Spleen (tissue), 11 donors: ENCODE measurements around the gene UBE2L6. TPM values are rescaled to one million over a fixed set of nuclear protein-coding genes. Genes with fewer than 3 reads are reported as not detected.

ENCODE experiments used
- DNase-seq: peaks from one replicate; pipeline ENCODE4 v3.0.0-alpha.2; 2020
- H3K27ac ChIP-seq, 8 donors: fragments of 200-600 bp; sonication (generic) in 7 of 8; 1 replicate in 4 of 8; 2 replicates in 4 of 8; pipeline versions ENCODE4 v1.5.0 to v1.8.0; 2016 to 2021; ENCODE audit warnings: inconsistent platforms in 4 of 8, mild to moderate bottlenecking in 4 of 8, moderate library complexity in 1 of 8
- H3K27me3 ChIP-seq, 7 donors: fragments of 200-600 bp; sonication (generic) in 6 of 7; replicated peaks in 1 of 7; 1 replicate in 4 of 7; 2 replicates in 3 of 7; pipeline versions ENCODE4 v1.5.0 to v1.8.0; 2016 to 2021; ENCODE audit warnings: inconsistent platforms in 3 of 7, mild to moderate bottlenecking in 1 of 7
- H3K36me3 ChIP-seq, 6 donors: fragments of 200-600 bp; sonication (generic) in 5 of 6; 1 replicate in 4 of 6; 2 replicates in 2 of 6; pipeline versions ENCODE4 v1.5.0 to v1.8.0; 2016 to 2021; ENCODE audit warnings: inconsistent platforms in 2 of 6
- H3K4me1 ChIP-seq, 6 donors: fragments of 200-600 bp; sonication (generic) in 5 of 6; 1 replicate in 3 of 6; 2 replicates in 3 of 6; pipeline versions ENCODE4 v1.5.0 to v1.8.0; 2016 to 2021; ENCODE audit warnings: inconsistent platforms in 3 of 6
- H3K4me3 ChIP-seq, 8 donors: fragments of 200-600 bp; sonication (generic) in 7 of 8; 1 replicate in 4 of 8; 2 replicates in 4 of 8; pipeline versions ENCODE4 v1.5.0 to v1.8.0; 2016 to 2021; ENCODE audit warnings: inconsistent platforms in 4 of 8, mild to moderate bottlenecking in 4 of 8, moderate library complexity in 2 of 8
- H3K9me3 ChIP-seq, 8 donors: fragments of 200-600 bp; sonication (generic) in 7 of 8; 1 replicate in 4 of 8; 2 replicates in 4 of 8; pipeline versions ENCODE4 v1.5.0 to v1.8.0; 2016 to 2021; ENCODE audit warnings: inconsistent platforms in 4 of 8
- POLR2A ChIP-seq, 3 donors: fragments of 450-650 bp; IDR thresholded peaks; one replicate each; pipeline ENCODE4 v1.5.1; 2017; ENCODE audit warnings: antibody characterized with exemption in 3 of 3, mild to moderate bottlenecking in 1 of 3
- POLR2AphosphoS5 ChIP-seq, 3 donors: sonication (generic); formaldehyde crosslinking; IDR thresholded peaks; one replicate each; pipeline ENCODE4 v1.5.1; 2017; ENCODE audit warnings: antibody characterized with exemption in 3 of 3
- WGBS, 5 donors: extraction: QIAGEN DNeasy Blood & Tissue Kit in 3 of 5; methylation state at CpG; one replicate each; pipeline versions ENCODE4 v1.1.5 to v1.1.7; 2013 to 2018; 5-methylcytosine and 5-hydroxymethylcytosine counted together
- intact Hi-C: fragments of 100-400 bp; cut with DNase I; formaldehyde crosslinking; loops from one replicate; pipeline ENCODE4 v1.15.0; 2023; ENCODE audit warnings: low total_unique reads
- polyA plus RNA-seq, 3 donors: library from polyadenylated mRNA; stranded (reverse); fragments of 200-250 nt; gene quantifications; one replicate each; pipeline ENCODE4 v1.2.1, GENCODE V29; 2013
- small RNA-seq, 4 donors: library from RNA; depleted of rRNA; stranded (forward); fragments of <200 nt; gene quantifications; one replicate each; pipeline ENCODE3, GENCODE V24; 2016
- total RNA-seq, 7 donors: library from RNA; depleted of rRNA in 3 of 7; stranded (reverse); fragments of >200 nt in 3 of 7; fragmentation: NEBNext Ultra II Directional in 4 of 7; extraction: Animal tissue kit (Norgen Biotek cat#: 25700) in 4 of 7; gene quantifications; one replicate each; pipeline versions ENCODE4 v1.1.0 to v1.2.1, GENCODE V29; 2016 to 2021
- TF ChIP-seq, protein P1 (sequence below), 11 experiments: fragments of 200-600 bp in 7 of 11; fragments of 450-650 bp in 4 of 11; sonication (generic) in 4 of 11; IDR thresholded peaks in 8 of 11; conservative IDR thresholded peaks in 3 of 11; 1 replicate in 7 of 11; 2 replicates in 4 of 11; pipeline versions ENCODE4 v1.4.0 to v1.8.0; 2016 to 2021; ENCODE audit warnings: antibody characterized with exemption in 11 of 11, inconsistent platforms in 4 of 11, mild to moderate bottlenecking in 1 of 11
- donor health status: healthy with polysubstance abuse.
- donor health status: DM: no; HTN: no; CAD: no; lungs with moderate emphysema.
- donor health status: DM: no; HTN: no; CAD: no.
- donor health status: Bipolar disorder and iron deficiency.
- donor health status: healthy.
- donor health status: DM: no; HTN: no; CAD: no.
- donor health status: DM: yes; HTN: yes; CAD: no.

Gene UBE2L6
- total and polyA plus RNA-seq, 10 donors, result 46.8 to 137 (median 110) TPM

DNA sequence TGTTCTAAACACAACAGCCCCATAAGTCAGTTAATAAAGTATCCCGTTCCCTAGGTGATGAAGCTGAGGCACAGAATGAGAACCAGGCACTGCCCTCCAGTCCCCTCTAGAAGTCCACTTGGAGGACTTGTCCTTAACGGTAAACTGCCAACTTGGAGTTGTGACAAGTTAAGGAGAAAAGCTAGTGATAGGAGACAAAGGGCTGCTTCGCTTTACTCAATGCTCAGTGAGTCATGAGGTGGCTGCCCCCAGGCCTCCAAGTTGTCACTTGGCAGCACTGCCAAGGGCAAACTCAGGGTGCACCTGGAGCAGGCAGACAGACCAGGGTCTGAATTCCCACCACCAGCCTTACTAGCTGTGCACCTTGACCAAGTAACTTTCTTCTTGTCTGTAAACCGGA is 65.5 kb downstream of the UBE2L6 start:
- no peak for TF ChIP-seq POLR2A (IDR thresholded peaks at IDR 0.05)
- TF ChIP-seq, protein P1, sequence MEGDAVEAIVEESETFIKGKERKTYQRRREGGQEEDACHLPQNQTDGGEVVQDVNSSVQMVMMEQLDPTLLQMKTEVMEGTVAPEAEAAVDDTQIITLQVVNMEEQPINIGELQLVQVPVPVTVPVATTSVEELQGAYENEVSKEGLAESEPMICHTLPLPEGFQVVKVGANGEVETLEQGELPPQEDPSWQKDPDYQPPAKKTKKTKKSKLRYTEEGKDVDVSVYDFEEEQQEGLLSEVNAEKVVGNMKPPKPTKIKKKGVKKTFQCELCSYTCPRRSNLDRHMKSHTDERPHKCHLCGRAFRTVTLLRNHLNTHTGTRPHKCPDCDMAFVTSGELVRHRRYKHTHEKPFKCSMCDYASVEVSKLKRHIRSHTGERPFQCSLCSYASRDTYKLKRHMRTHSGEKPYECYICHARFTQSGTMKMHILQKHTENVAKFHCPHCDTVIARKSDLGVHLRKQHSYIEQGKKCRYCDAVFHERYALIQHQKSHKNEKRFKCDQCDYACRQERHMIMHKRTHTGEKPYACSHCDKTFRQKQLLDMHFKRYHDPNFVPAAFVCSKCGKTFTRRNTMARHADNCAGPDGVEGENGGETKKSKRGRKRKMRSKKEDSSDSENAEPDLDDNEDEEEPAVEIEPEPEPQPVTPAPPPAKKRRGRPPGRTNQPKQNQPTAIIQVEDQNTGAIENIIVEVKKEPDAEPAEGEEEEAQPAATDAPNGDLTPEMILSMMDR (IDR thresholded peaks at IDR 0.05 in 8 of 11, conservative IDR thresholded peaks at IDR 0.05 in 3 of 11), result no peak
- TF ChIP-seq POLR2AphosphoS5 (IDR thresholded peaks at IDR 0.05), result no peak
- H3K27me3 ChIP-seq, result no peaks in the 10 kb centered on the region
- peaks cover 3 to 26% (median 17%) of the 10 kb centered on the region in 6 donors for H3K4me1 ChIP-seq
- no peaks in the 10 kb centered on the region for H3K9me3 ChIP-seq
- no peak overlapping the region for H3K4me3 ChIP-seq
- intact Hi-C loops, result no loop called here
- DNase-seq, result no peak
- H3K36me3 ChIP-seq, result peaks cover 0 to 44% (median 0%) of the 10 kb centered on the region in 6 donors
- 89 to 95% (median 92%) methylated on average over 4 of the region's 4 CpGs for WGBS, 5 donors
- no peak overlapping the region for H3K27ac ChIP-seq

Small RNA genes within 50 kb of the gene (small RNA-seq; reads per million reads assigned to genes)
- 0 reads per million in 4 donors for gene RN7SL605P

Other genes starting within 250 kb of the UBE2L6 start
- gene TNKS1BP1, start 242.7 kb downstream of the UBE2L6 start, total RNA-seq, result 100 to 1,000 TPM in 1 of 7 donors, 10 to 100 TPM in 6; 30.5 to 126 (median 48.5) TPM
- gene TNKS1BP1, start 242.7 kb downstream of the UBE2L6 start, polyA plus RNA-seq, result 10 to 100 TPM; 19.8 to 51.6 (median 21.7) TPM
- 10 to 100 TPM; 41.9 to 67.1 (median 53.1) TPM for gene SSRP1, start 231.8 kb downstream of the UBE2L6 start, total RNA-seq
- gene SSRP1, start 231.8 kb downstream of the UBE2L6 start, polyA plus RNA-seq, result 10 to 100 TPM; 35.5 to 52.0 (median 42.6) TPM
- not detected for gene P2RX3, start 229.3 kb downstream of the UBE2L6 start, total RNA-seq
- not detected for gene P2RX3, start 229.3 kb downstream of the UBE2L6 start, polyA plus RNA-seq
- gene PRG3, start 186.5 kb downstream of the UBE2L6 start, total RNA-seq, result 1 to 10 TPM in 5 of 7 donors, under 1 TPM in 1, not detected in 1; 0.58 to 5.1 (median 2.7) TPM
- under 1 TPM; 0.36 to 0.83 (median 0.43) TPM for gene PRG3, start 186.5 kb downstream of the UBE2L6 start, polyA plus RNA-seq
- 10 to 100 TPM in 1 of 7 donors, 1 to 10 TPM in 5, not detected in 1; 1.4 to 10.5 (median 4.5) TPM for gene PRG2, start 177.0 kb downstream of the UBE2L6 start, total RNA-seq
- 1 to 10 TPM; 2.3 to 4.0 (median 2.5) TPM for gene PRG2, start 177.0 kb downstream of the UBE2L6 start, polyA plus RNA-seq
- gene SLC43A3, start 140.6 kb downstream of the UBE2L6 start, total RNA-seq, result 10 to 100 TPM; 29.9 to 72.5 (median 41.7) TPM
- 10 to 100 TPM; 15.2 to 29.1 (median 20.9) TPM for gene SLC43A3, start 140.6 kb downstream of the UBE2L6 start, polyA plus RNA-seq
- 1 to 10 TPM in 1 of 7 donors, under 1 TPM in 6; 0.37 to 2.0 (median 0.49) TPM for gene RTN4RL2, start 107.1 kb downstream of the UBE2L6 start, total RNA-seq
- under 1 TPM; 0.15 to 0.73 (median 0.29) TPM for gene RTN4RL2, start 107.1 kb downstream of the UBE2L6 start, polyA plus RNA-seq
- gene SLC43A1, start 52.0 kb downstream of the UBE2L6 start, total RNA-seq, result 10 to 100 TPM in 5 of 7 donors, 1 to 10 TPM in 2; 7.0 to 16.1 (median 13.0) TPM
- 1 to 10 TPM; 6.2 to 8.4 (median 6.4) TPM for gene SLC43A1, start 52.0 kb downstream of the UBE2L6 start, polyA plus RNA-seq
- gene TIMM10, start 36.9 kb downstream of the UBE2L6 start, total RNA-seq, result 10 to 100 TPM; 28.1 to 58.7 (median 39.0) TPM
- 10 to 100 TPM; 38.7 to 57.4 (median 56.1) TPM for gene TIMM10, start 36.9 kb downstream of the UBE2L6 start, polyA plus RNA-seq
- gene SMTNL1, start 30.1 kb downstream of the UBE2L6 start, total RNA-seq, result not detected
- gene SMTNL1, start 30.1 kb downstream of the UBE2L6 start, polyA plus RNA-seq, result not detected
- 100 to 1,000 TPM; 121 to 364 (median 255) TPM for gene SERPING1, start 30.0 kb upstream of the UBE2L6 start, total RNA-seq
- 100 to 1,000 TPM; 104 to 187 (median 161) TPM for gene SERPING1, start 30.0 kb upstream of the UBE2L6 start, polyA plus RNA-seq
- gene YPEL4, start 82.2 kb upstream of the UBE2L6 start, total RNA-seq, result 1 to 10 TPM in 6 of 7 donors, under 1 TPM in 1; 0.63 to 8.3 (median 2.2) TPM
- 1 to 10 TPM in 1 of 3 donors, under 1 TPM in 2; 0.77 to 2.4 (median 1.00) TPM for gene YPEL4, start 82.2 kb upstream of the UBE2L6 start, polyA plus RNA-seq
- gene CLP1, start 90.1 kb upstream of the UBE2L6 start, total RNA-seq, result 10 to 100 TPM; 10.5 to 21.6 (median 14.6) TPM
- 10 to 100 TPM in 1 of 3 donors, 1 to 10 TPM in 2; 8.3 to 12.2 (median 8.4) TPM for gene CLP1, start 90.1 kb upstream of the UBE2L6 start, polyA plus RNA-seq
- 10 to 100 TPM; 41.5 to 58.0 (median 51.2) TPM for gene ZDHHC5, start 100.4 kb upstream of the UBE2L6 start, total RNA-seq
- gene ZDHHC5, start 100.4 kb upstream of the UBE2L6 start, polyA plus RNA-seq, result 10 to 100 TPM; 14.0 to 16.7 (median 14.2) TPM
- 10 to 100 TPM in 4 of 7 donors, 1 to 10 TPM in 3; 8.3 to 14.7 (median 11.0) TPM for gene MED19, start 144.5 kb upstream of the UBE2L6 start, total RNA-seq
- gene MED19, start 144.5 kb upstream of the UBE2L6 start, polyA plus RNA-seq, result 10 to 100 TPM in 2 of 3 donors, 1 to 10 TPM in 1; 8.3 to 14.0 (median 11.1) TPM
- 10 to 100 TPM; 38.8 to 57.0 (median 51.9) TPM for gene TMX2, start 144.9 kb upstream of the UBE2L6 start, total RNA-seq
- 10 to 100 TPM; 36.0 to 56.5 (median 46.3) TPM for gene TMX2, start 144.9 kb upstream of the UBE2L6 start, polyA plus RNA-seq
- gene SELENOH, start 173.8 kb upstream of the UBE2L6 start, total RNA-seq, result 100 to 1,000 TPM in 4 of 7 donors, 10 to 100 TPM in 3; 79.1 to 119 (median 104) TPM
- 100 to 1,000 TPM; 175 to 247 (median 245) TPM for gene SELENOH, start 173.8 kb upstream of the UBE2L6 start, polyA plus RNA-seq
- gene BTBD18, start 184.1 kb upstream of the UBE2L6 start, total RNA-seq, result not detected
- gene BTBD18, start 184.1 kb upstream of the UBE2L6 start, polyA plus RNA-seq, result not detected
- gene CTNND1, start 194.1 kb upstream of the UBE2L6 start, total RNA-seq, result 100 to 1,000 TPM in 6 of 7 donors, 10 to 100 TPM in 1; 89.4 to 227 (median 130) TPM
- gene CTNND1, start 194.1 kb upstream of the UBE2L6 start, polyA plus RNA-seq, result 10 to 100 TPM; 12.0 to 24.6 (median 13.0) TPM